Activated naive CD4-positive, alpha-beta T cell treated with Interleukin-2 at 50 U/mL for 16 hours (primary cell): ENCODE measurements around the gene DGCR8.
"Not testable (repeated sequence)": the region's sequence is repeated elsewhere in the genome, so short reads cannot be mapped to it uniquely, and the experiment has no call there.

ENCODE experiments used
- DNase-seq: peaks from one replicate; pipeline ENCODE4 v3.0.0-alpha.2; 2020

The DGCR8 gene

DNA sequence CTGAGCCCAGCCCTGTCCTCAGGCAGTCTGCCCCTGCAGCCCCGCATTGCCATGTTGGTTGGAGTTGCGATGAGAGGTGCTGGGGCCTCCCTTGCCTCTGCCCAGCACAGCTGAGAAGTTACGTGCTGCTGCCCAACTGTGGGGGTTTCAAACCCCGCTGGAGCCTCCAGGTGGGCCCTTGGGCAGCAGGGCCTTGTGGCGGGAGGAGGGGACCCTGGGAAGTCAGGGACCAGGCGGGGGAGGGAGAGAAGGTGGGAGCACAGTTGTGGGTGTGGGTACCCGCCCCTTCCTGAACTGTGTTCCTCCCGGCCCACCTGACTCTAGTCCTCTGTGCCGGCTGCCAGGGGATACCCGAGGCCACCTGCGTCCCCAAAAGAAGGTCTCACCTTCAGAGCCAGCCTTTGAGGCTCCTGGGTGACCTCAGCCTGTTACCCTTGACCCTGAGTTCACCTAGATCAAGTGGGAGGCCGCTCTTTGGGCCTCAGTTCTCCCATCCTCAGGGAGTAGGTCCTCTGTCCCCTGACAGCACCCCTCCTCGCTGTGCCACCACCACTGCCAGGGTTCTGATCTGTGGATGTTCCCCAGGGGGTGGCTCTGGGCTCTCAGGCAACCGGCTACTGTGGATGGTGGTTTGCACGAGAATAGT is 78.5 kb downstream of the DGCR8 start:
- DNase-seq, result no peak

DNA sequence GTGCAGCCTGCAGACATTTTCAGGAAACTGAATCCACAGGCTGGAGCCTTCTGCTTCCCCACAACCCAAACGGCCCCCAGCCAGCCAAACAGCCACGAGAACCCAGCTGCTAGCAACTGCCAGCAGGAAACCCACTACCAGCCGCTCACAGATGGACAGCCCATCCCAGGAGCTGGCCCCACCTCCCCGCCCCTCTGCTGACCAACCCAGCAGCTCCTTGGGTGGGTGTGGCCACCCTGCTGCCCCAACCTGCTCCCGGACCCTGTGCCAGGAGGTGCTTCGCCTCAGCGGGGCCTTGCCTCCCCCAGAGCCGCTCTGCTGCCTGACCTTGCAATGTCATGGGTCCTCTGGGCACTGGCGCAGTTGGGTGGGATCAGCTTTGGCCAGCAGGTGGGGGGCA is 79.0 kb downstream of the DGCR8 start:
- DNase-seq, result no peak

DNA sequence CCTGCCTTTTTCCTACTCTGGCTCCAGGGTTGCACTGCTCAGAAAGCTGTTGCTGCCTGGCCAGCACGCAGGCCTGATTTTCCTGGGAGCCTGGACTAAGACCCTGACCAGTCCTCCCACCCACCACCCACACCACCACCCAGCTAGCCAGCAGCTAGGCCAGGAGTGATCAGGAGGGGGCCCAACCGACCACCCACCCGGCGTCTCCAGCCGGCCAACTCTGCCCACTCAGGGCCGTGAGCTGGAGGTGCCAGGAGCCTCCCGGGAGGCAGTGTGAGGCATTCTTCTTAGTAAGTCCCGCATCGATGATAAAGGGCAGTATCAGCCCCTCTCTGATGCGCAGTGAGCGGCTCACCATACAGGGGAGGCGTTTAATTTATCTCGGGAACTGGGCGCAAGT is 79.5 kb downstream of the DGCR8 start:
- DNase-seq, result not testable (repeated sequence)

DNA sequence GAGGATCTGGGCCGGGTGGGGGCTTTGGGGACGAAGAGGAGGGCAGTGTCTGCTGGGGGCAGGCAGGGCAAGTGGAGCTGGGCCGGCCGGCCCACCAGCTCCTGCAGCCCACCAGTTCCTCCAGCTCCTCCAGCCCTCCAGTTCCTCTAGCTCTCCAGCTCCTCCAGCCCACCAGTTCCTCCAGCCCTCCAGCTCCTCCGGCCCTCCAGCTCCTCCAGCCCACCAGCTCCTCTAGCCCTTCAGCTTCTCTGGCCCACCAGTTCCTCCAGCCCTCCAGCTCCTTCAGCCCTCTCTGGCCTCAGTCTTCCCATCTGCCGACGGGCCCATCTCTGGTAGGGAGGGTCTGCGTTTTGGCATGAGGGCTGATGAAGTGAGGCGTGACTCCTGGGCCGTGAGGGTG is 80.0 kb downstream of the DGCR8 start:
- no peak for DNase-seq
